Measurements from ENCODE around the gene NFIC. TPM values are rescaled to one million over a fixed set of nuclear protein-coding genes. Genes with fewer than 3 reads are reported as not detected.
A peak's percentile ranks its signal among the peaks of the same experiment; 100 is the strongest.

The NFIC gene
- total RNA-seq, 1 experiment from 2014 or later, result 75.6 TPM

DNA sequence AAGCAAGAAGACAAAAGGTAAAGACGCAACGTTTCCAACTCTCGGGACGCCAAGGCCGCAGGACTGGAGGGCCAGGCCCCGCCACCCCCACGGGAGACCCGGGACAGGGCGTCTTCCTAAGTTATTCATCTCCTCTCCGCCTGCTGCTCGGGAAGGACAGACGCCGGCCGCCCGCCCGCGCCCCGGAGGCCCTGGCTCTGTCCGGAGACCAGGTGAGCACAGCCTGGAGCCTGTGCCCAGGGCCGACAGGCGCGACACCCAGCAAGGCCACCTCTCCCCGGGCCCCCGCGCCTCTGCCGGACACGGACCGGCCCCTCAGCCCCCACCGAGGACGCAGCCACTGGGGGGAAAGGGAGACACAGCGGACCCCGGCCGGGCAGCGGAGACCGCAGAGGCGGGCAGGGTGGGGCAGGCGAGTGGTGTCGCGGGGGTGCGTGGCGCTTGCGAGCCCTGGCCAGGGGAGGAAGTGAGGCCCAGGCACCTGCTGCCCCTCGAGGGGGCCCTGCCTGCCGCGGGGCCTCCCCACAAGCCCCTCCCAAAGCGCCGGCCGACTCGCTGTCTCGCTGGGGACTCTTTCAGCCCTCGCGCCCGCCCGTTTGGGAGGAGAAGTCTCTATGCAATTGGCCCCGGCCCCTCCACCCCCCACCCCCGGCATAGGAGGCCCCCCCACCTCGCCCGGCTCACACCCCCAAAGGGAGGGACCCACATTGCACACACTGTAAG, 96.8 kb downstream of the NFIC start:
- CTCF ChIA-PET, result no interaction called here
- H3K4me1 ChIP-seq (replicated peaks; ENCODE audit: insufficient read depth), result no peaks in the 10 kb centered on the region
- H4K20me1 ChIP-seq (ENCODE audit: insufficient read depth), result no peaks in the 10 kb centered on the region
- no peaks in the 10 kb centered on the region for H3K36me3 ChIP-seq (ENCODE audit: low read depth)
- H3K9me2 ChIP-seq (ENCODE audit: insufficient read depth), result no peaks in the 10 kb centered on the region
- no peak overlapping the region for H2AFZ ChIP-seq
- H3K4me2 ChIP-seq, result no peak overlapping the region
- no peak overlapping the region for H3K4me3 ChIP-seq
- TF ChIP-seq, protein P1, sequence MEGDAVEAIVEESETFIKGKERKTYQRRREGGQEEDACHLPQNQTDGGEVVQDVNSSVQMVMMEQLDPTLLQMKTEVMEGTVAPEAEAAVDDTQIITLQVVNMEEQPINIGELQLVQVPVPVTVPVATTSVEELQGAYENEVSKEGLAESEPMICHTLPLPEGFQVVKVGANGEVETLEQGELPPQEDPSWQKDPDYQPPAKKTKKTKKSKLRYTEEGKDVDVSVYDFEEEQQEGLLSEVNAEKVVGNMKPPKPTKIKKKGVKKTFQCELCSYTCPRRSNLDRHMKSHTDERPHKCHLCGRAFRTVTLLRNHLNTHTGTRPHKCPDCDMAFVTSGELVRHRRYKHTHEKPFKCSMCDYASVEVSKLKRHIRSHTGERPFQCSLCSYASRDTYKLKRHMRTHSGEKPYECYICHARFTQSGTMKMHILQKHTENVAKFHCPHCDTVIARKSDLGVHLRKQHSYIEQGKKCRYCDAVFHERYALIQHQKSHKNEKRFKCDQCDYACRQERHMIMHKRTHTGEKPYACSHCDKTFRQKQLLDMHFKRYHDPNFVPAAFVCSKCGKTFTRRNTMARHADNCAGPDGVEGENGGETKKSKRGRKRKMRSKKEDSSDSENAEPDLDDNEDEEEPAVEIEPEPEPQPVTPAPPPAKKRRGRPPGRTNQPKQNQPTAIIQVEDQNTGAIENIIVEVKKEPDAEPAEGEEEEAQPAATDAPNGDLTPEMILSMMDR (conservative IDR thresholded peaks at IDR 0.05), result no peak
- no peak for TF ChIP-seq EZH2 (IDR thresholded peaks at IDR 0.05; ENCODE audit: low read depth)
- POLR2A ChIA-PET (ENCODE audit: unreplicated experiment), result no interaction called here
- no peak overlapping the region for H3K27ac ChIP-seq
- H3K9me3 ChIP-seq (ENCODE audit: insufficient read depth, low read depth), result no peaks in the 10 kb centered on the region
- intact Hi-C loops (cut with micrococcal nuclease; ENCODE audit: unreplicated experiment), result no loop called here
- 0 out of 2 replicates have a peak, but pooled peaks cover 3% of the 10 kb centered on the region for H3F3A ChIP-seq (ENCODE audit: insufficient read depth, low read depth)
- BruUV-seq (replicated peaks), result TSS peak; percentile 24
- no peak for DNase-seq
- H3K79me2 ChIP-seq (ENCODE audit: low read depth), result no peaks in the 10 kb centered on the region
- H3K27me3 ChIP-seq (ENCODE audit: insufficient read depth, low read depth), result no peaks in the 10 kb centered on the region

DNA sequence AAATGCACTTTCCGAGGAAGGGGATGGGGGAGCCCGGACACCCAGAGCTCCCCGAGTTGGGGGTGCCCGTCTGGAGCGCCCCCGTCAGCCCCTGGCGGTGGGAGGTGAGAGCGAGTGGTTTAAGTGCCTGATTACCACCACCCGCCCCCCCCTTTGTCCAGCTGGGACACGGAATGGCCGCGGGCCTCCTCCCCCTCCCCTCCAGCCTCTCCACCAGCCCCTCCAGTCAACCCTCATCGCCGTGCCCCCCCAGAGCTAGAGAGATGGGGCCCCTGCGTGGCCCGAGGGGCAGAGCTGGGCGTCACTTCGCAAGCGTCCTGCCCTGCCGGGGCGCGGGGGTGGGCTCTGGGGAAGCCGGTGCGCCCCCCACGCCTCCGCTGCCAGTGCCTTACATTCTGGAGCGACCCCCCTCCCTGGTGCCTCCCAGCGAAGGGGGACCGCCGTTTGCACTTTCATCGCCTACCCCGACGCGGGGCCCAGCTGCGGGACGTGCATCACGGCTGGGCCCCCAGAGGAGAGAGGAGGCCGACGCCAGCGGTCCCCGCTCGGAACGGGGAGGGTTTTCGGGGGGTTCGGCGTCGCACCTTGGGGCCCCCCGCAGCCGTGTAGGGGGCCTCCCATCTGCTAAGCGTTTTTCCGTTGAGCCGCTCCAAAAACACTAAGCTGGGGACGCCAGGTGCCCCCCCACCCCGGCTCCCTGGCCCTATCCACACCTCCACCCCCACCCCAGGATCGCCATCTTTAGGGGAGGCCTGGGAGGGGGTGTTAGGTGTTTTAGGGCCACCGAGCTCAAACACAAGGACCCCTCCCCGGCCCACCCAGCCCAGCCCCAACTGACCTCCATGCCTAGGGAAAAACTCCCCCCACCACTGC, 97.6 kb downstream of the NFIC start:
- Histone ChIP-seq H3K9me3 (ENCODE audit: insufficient read depth, low read depth) (no peaks in the 10 kb centered on the region), H4K20me1 (ENCODE audit: insufficient read depth) (no peaks in the 10 kb centered on the region), H3K79me2 (ENCODE audit: low read depth) (no peaks in the 10 kb centered on the region), H3K4me1 (replicated peaks; ENCODE audit: insufficient read depth) (no peaks in the 10 kb centered on the region), H3K4me2 (no peak overlapping the region), H2AFZ (no peak overlapping the region), H3F3A (ENCODE audit: insufficient read depth, low read depth) (0 out of 2 replicates have a peak, but pooled peaks cover 3% of the 10 kb centered on the region), H3K9me2 (ENCODE audit: insufficient read depth) (no peaks in the 10 kb centered on the region), H3K4me3 (no peak overlapping the region), H3K36me3 (ENCODE audit: low read depth) (no peaks in the 10 kb centered on the region), H3K27me3 (ENCODE audit: insufficient read depth, low read depth) (no peaks in the 10 kb centered on the region), H3K27ac (no peak overlapping the region)
- ChIA-PET CTCF (interaction anchor here (0.6 kb wide), 1 partner anchor 15 kb away, joined by 20 read pairs; no protein-coding TSS in a partner anchor), POLR2A (ENCODE audit: unreplicated experiment) (no interaction called here)
- no TSS peak for BruUV-seq (replicated peaks)
- no peak for DNase-seq
- intact Hi-C loops (cut with micrococcal nuclease; ENCODE audit: unreplicated experiment), result no loop called here
- TF ChIP-seq, protein P1 (conservative IDR thresholded peaks at IDR 0.05), result no peak
- no peak for TF ChIP-seq EZH2 (IDR thresholded peaks at IDR 0.05; ENCODE audit: low read depth)

DNA sequence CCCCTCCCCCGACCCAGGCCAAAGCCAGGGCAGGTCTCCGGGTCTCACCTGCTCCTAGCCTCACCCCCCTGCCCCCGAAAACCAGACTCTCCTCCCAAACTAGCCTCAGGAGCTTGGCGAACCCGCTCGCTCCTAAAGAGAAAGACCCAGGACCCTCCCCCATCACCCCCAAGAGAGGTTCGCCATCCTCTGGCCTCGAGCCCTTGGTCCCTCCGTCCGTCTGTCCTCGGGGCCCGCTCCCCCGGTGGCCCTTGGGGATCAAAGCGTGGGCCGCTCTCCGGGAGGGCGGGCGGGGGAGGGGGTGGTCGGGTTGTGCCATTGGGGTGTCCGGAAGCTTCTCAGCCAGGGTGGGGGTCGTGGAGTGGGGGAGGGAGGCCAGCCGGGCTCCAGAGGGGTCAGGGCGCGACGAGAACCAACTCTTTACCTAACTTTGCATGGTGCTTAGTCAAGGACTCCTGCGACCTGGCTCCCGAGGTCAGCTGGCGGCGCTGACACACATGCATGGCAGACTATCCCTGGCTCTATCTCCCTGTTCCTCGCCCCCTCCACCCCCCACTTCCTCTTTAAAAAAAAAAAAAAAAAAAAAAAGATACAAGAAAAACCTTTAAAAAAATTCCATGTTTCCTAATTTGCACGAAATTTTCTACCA, 98.3 kb downstream of the NFIC start:
- Histone ChIP-seq H3K79me2 (ENCODE audit: low read depth) (no peaks in the 10 kb centered on the region), H3K4me3 (no peak overlapping the region), H3K36me3 (ENCODE audit: low read depth) (no peaks in the 10 kb centered on the region), H3K27ac (no peak overlapping the region), H3K9me3 (ENCODE audit: insufficient read depth, low read depth) (no peaks in the 10 kb centered on the region), H2AFZ (no peak overlapping the region), H3K27me3 (ENCODE audit: insufficient read depth, low read depth) (no peaks in the 10 kb centered on the region), H3K4me2 (no peak overlapping the region), H3K4me1 (replicated peaks; ENCODE audit: insufficient read depth) (no peaks in the 10 kb centered on the region), H3K9me2 (ENCODE audit: insufficient read depth) (no peaks in the 10 kb centered on the region), H3F3A (ENCODE audit: insufficient read depth, low read depth) (0 out of 2 replicates have a peak, but pooled peaks cover 3% of the 10 kb centered on the region), H4K20me1 (ENCODE audit: insufficient read depth) (no peaks in the 10 kb centered on the region)
- no TSS peak for BruUV-seq (replicated peaks)
- DNase-seq, result no peak
- intact Hi-C loops (cut with micrococcal nuclease; ENCODE audit: unreplicated experiment), result no loop called here
- TF ChIP-seq EZH2 (IDR thresholded peaks at IDR 0.05; ENCODE audit: low read depth), result no peak
- TF ChIP-seq, protein P1 (conservative IDR thresholded peaks at IDR 0.05), result no peak
- POLR2A ChIA-PET (ENCODE audit: unreplicated experiment), result no interaction called here
- CTCF ChIA-PET, result interaction anchor here (0.6 to 0.7 kb wide), 2 partner anchors 14 to 21 kb away, joined by 3 to 20 read pairs; no protein-coding TSS in a partner anchor
